Stimulated activated CD4-positive, alpha-beta T cell treated with anti-CD3 and anti-CD28 coated beads, TNF-alpha, amount 100 ng/mL, for 4 hours (primary cell): ENCODE results near the gene LARGE1.
"Not testable (repeated sequence)": the region's sequence is repeated elsewhere in the genome, so short reads cannot be mapped to it uniquely, and the experiment has no call there.

Experiments used
- DNase-seq, 3 experiments: peaks; one replicate each; pipeline ENCODE4 v3.0.0-alpha.2; 2020; ENCODE audit warnings: low read depth in 3 of 3

LARGE1 gene

GRCh38 chr22:33476716-33477115 is 443.6 kb downstream of the LARGE1 start:
- DNase-seq, result no peak

GRCh38 chr22:33476206-33476605 is 444.1 kb downstream of the LARGE1 start:
- DNase-seq, result no peak

GRCh38 chr22:33474587-33474986 is 445.7 kb downstream of the LARGE1 start:
- no peak for DNase-seq

GRCh38 chr22:33472462-33473344 is 447.6 kb downstream of the LARGE1 start:
- DNase-seq, result no peak

- DNase-seq, result no peak
Observed at GRCh38 chr22:33470456-33470855, 449.8 kb downstream of the LARGE1 start.

GRCh38 chr22:33467620-33468095 is 452.6 kb downstream of the LARGE1 start:
- no peak for DNase-seq

GRCh38 chr22:33467080-33467479 is 453.2 kb downstream of the LARGE1 start:
- DNase-seq, result no peak

GRCh38 chr22:33465554-33465953 is 454.7 kb downstream of the LARGE1 start:
- DNase-seq, result no peak

- DNase-seq, result no peak
Observed at GRCh38 chr22:33464698-33465097, 455.6 kb downstream of the LARGE1 start.

GRCh38 chr22:33461698-33462434 is 458.4 kb downstream of the LARGE1 start:
- no peak for DNase-seq

- not testable (repeated sequence) for DNase-seq
Observed at GRCh38 chr22:33461245-33461644, 459.0 kb downstream of the LARGE1 start.

GRCh38 chr22:33459137-33459536 is 461.1 kb downstream of the LARGE1 start:
- DNase-seq, result no peak

- no peak for DNase-seq
Observed at GRCh38 chr22:33456511-33456910, 463.8 kb downstream of the LARGE1 start.

- no peak for DNase-seq
Observed at GRCh38 chr22:33455036-33455435, 465.2 kb downstream of the LARGE1 start.

GRCh38 chr22:33451866-33452469 is 468.3 kb downstream of the LARGE1 start:
- DNase-seq, result no peak

GRCh38 chr22:33450756-33451155 is 469.5 kb downstream of the LARGE1 start:
- no peak for DNase-seq

GRCh38 chr22:33447733-33448132 is 472.5 kb downstream of the LARGE1 start:
- DNase-seq, result no peak

GRCh38 chr22:33443683-33444082 is 476.6 kb downstream of the LARGE1 start:
- no peak for DNase-seq

GRCh38 chr22:33440756-33441155 is 479.5 kb downstream of the LARGE1 start:
- DNase-seq, result no peak

- no peak for DNase-seq
Observed at GRCh38 chr22:33438273-33438672, 482.0 kb downstream of the LARGE1 start.

- DNase-seq, result no peak
Observed at GRCh38 chr22:33431300-33431699, 489.0 kb downstream of the LARGE1 start.

GRCh38 chr22:33429281-33429680 is 491.0 kb downstream of the LARGE1 start:
- DNase-seq, result no peak
